ENCODE data around the gene SCN4B.

The SCN4B gene

DNA sequence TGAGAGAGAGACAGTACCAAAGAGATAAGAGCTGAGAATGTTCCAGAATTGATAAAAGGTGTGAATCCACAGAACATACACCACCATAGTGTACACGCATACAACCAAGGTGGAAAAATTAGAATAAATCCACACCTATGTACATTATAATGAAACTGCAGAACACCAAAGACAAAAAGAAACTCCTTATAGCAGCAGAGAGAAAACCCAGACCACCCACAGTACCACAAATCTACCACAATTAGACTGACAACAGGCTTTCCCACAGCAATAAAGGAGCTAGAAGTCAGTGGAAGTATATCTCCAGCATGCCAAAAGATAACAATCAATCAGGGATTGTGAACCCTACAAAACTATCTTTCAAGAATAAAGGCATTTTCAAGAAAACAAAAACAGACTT lies 31.8 kb downstream of the SCN4B start:
- no peak for ATAC-seq
- TF ChIP-seq ZNF8 (CRISPR knock-in tag; IDR thresholded peaks at IDR 0.05) = no peak
- no peak for TF ChIP-seq ARNTL (CRISPR knock-in tag; IDR thresholded peaks at IDR 0.05; ENCODE audit: borderline replicate concordance, low read depth)
- TF ChIP-seq ISL1 (CRISPR knock-in tag; IDR thresholded peaks at IDR 0.05) = no peak
- no peak for TF ChIP-seq POU6F1 (CRISPR knock-in tag; IDR thresholded peaks at IDR 0.05; ENCODE audit: borderline replicate concordance, low read depth)
- TF ChIP-seq OSR1 (CRISPR knock-in tag; IDR thresholded peaks at IDR 0.05) = no peak
- TF ChIP-seq GLIS3 (CRISPR knock-in tag; IDR thresholded peaks at IDR 0.05) = no peak
- TF ChIP-seq TCF4 (CRISPR knock-in tag; IDR thresholded peaks at IDR 0.05; ENCODE audit: borderline replicate concordance) = no peak
- no peak for TF ChIP-seq CSDC2 (CRISPR knock-in tag; IDR thresholded peaks at IDR 0.05)
- no peak for TF ChIP-seq ZC3H10 (CRISPR knock-in tag; IDR thresholded peaks at IDR 0.05)
- TF ChIP-seq, protein P1, sequence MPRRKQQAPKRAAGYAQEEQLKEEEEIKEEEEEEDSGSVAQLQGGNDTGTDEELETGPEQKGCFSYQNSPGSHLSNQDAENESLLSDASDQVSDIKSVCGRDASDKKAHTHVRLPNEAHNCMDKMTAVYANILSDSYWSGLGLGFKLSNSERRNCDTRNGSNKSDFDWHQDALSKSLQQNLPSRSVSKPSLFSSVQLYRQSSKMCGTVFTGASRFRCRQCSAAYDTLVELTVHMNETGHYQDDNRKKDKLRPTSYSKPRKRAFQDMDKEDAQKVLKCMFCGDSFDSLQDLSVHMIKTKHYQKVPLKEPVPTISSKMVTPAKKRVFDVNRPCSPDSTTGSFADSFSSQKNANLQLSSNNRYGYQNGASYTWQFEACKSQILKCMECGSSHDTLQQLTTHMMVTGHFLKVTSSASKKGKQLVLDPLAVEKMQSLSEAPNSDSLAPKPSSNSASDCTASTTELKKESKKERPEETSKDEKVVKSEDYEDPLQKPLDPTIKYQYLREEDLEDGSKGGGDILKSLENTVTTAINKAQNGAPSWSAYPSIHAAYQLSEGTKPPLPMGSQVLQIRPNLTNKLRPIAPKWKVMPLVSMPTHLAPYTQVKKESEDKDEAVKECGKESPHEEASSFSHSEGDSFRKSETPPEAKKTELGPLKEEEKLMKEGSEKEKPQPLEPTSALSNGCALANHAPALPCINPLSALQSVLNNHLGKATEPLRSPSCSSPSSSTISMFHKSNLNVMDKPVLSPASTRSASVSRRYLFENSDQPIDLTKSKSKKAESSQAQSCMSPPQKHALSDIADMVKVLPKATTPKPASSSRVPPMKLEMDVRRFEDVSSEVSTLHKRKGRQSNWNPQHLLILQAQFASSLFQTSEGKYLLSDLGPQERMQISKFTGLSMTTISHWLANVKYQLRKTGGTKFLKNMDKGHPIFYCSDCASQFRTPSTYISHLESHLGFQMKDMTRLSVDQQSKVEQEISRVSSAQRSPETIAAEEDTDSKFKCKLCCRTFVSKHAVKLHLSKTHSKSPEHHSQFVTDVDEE (CRISPR knock-in tag; IDR thresholded peaks at IDR 0.05) = no peak
- no peak for TF ChIP-seq CSRNP3 (CRISPR knock-in tag; IDR thresholded peaks at IDR 0.05)

GRCh38 chr11:118117790-118118601 lies 34.6 kb downstream of the SCN4B start:
- no peak for ATAC-seq
- no peak for TF ChIP-seq ARNTL (CRISPR knock-in tag; IDR thresholded peaks at IDR 0.05; ENCODE audit: borderline replicate concordance, low read depth)
- TF ChIP-seq TOX (CRISPR knock-in tag; IDR thresholded peaks at IDR 0.05; ENCODE audit: borderline replicate concordance) = no peak
- no peak for TF ChIP-seq SNAI2 (CRISPR knock-in tag; IDR thresholded peaks at IDR 0.05)
- TF ChIP-seq CSRNP3 (CRISPR knock-in tag; IDR thresholded peaks at IDR 0.05) = no peak
- TF ChIP-seq ESRRG (CRISPR knock-in tag; IDR thresholded peaks at IDR 0.05) = no peak
- no peak for TF ChIP-seq BACH2 (CRISPR knock-in tag; IDR thresholded peaks at IDR 0.05; ENCODE audit: borderline replicate concordance)
- TF ChIP-seq PPARA (CRISPR knock-in tag; IDR thresholded peaks at IDR 0.05; ENCODE audit: borderline replicate concordance) = no peak
- TF ChIP-seq, protein P1 (CRISPR knock-in tag; IDR thresholded peaks at IDR 0.05) = no peak

DNA sequence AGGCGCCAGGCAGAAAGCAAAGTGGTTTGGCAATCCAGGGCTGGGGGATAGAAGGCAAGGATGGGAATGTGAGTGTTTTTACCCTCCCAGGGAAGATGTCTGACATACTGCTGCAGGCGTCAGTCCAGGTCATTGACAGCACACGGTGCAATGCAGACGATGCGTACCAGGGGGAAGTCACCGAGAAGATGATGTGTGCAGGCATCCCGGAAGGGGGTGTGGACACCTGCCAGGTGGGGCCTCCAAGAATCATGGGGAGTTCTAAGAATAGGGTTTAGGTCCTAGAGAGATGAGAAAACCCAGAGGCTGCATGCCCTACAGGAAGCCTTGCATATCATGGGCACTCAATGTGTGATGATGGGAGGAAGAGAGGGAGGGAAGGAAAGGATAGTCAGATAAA lies 37.6 kb downstream of the SCN4B start:
- ATAC-seq = no peak
- no peak for TF ChIP-seq ISL1 (CRISPR knock-in tag; IDR thresholded peaks at IDR 0.05)
- TF ChIP-seq GLIS3 (CRISPR knock-in tag; IDR thresholded peaks at IDR 0.05) = no peak
- no peak for TF ChIP-seq BACH2 (CRISPR knock-in tag; IDR thresholded peaks at IDR 0.05; ENCODE audit: borderline replicate concordance)
- no peak for TF ChIP-seq OSR1 (CRISPR knock-in tag; IDR thresholded peaks at IDR 0.05)
- TF ChIP-seq CREB5 (CRISPR knock-in tag; IDR thresholded peaks at IDR 0.05; ENCODE audit: low read depth) = no peak
- no peak for TF ChIP-seq SNAI2 (CRISPR knock-in tag; IDR thresholded peaks at IDR 0.05)
- TF ChIP-seq, protein P1 (CRISPR knock-in tag; IDR thresholded peaks at IDR 0.05) = no peak
- no peak for TF ChIP-seq POU6F1 (CRISPR knock-in tag; IDR thresholded peaks at IDR 0.05; ENCODE audit: borderline replicate concordance, low read depth)
- TF ChIP-seq ZNF565 (CRISPR knock-in tag; conservative IDR thresholded peaks at IDR 0.05; ENCODE audit: low read depth) = no peak
- TF ChIP-seq TOX (CRISPR knock-in tag; IDR thresholded peaks at IDR 0.05; ENCODE audit: borderline replicate concordance) = no peak
- no peak for TF ChIP-seq ESRRG (CRISPR knock-in tag; IDR thresholded peaks at IDR 0.05)

Data from SK-N-SH treated with all-trans-retinoic acid at 6 μM for 48 hours (cell line).